IMR-90 (cell line): ENCODE measurements around the gene POLA2. TPM values are rescaled to one million over a fixed set of nuclear protein-coding genes. Genes with fewer than 3 reads are reported as not detected.

ENCODE experiments used
- ATAC-seq: fragments of 200-7000 bp; cut with Tn5 transposase; 2 replicates; pipeline ENCODE4 v1.9.1; 2020; ENCODE audit warnings: low read depth, mild to moderate bottlenecking, moderate library complexity
- BruUV-seq: library from RNA; stranded (reverse); fragments of 400-500 nt; replicated peaks from 2 replicates; lab custom pipeline; 2021; lab: Mats Ljungman, UMichigan
- CTCF ChIA-PET: fragments of 300-600 bp; formaldehyde crosslinking; extraction: SDS; loops from one replicate; lab custom pipeline; 2021; ENCODE audit warnings: antibody characterized with exemption; lab: Yijun Ruan, JAX
- POLR2A ChIA-PET: fragments of 300-600 bp; sonication (Branson Sonifier 250); formaldehyde crosslinking; loops from one replicate; lab custom pipeline; 2022; ENCODE audit warnings: antibody characterized with exemption; ENCODE audit not compliant: unreplicated experiment; lab: Charles Lee
- DNase-seq: peaks from one replicate; pipeline ENCODE4 v3.0.0; 2013
- H2AFZ ChIP-seq: replicated peaks from 2 replicates; pipeline ENCODE3; 2013; ENCODE audit warnings: low read length, mild to moderate bottlenecking; ENCODE audit not compliant: poor library complexity
- H2AK5ac ChIP-seq: 2 replicates; pipeline ENCODE4 v1.6.1; 2013; ENCODE audit warnings: low read depth, low read length, inconsistent platforms
- H2AK9ac ChIP-seq: replicated peaks from 2 replicates; pipeline ENCODE3; 2013; ENCODE audit warnings: mild to moderate bottlenecking, low read depth, low read length, moderate library complexity; ENCODE audit not compliant: poor library complexity
- H2BK120ac ChIP-seq: 2 replicates; pipeline ENCODE4 v1.6.1; 2013; ENCODE audit warnings: low read depth, low read length, inconsistent platforms
- H2BK15ac ChIP-seq: 3 replicates; pipeline ENCODE4 v1.6.1; 2013; ENCODE audit warnings: low read depth, low read length, inconsistent platforms
- H2BK20ac ChIP-seq: 2 replicates; pipeline ENCODE4 v1.6.1; 2013; ENCODE audit warnings: low read depth, mild to moderate bottlenecking, inconsistent platforms, low read length, moderate library complexity
- H2BK5ac ChIP-seq: 2 replicates; pipeline ENCODE4 v1.6.1; 2013; ENCODE audit warnings: mild to moderate bottlenecking, low read depth, low read length, inconsistent platforms; ENCODE audit not compliant: poor library complexity, severe bottlenecking
- H3K14ac ChIP-seq: replicated peaks from 2 replicates; pipeline ENCODE4 v1.6.1; 2013; ENCODE audit warnings: low read depth, low read length, inconsistent platforms
- H3K18ac ChIP-seq: 2 replicates; pipeline ENCODE4 v1.6.1; 2013; ENCODE audit warnings: low read depth, low read length, control low read depth
- H3K23ac ChIP-seq: 2 replicates; pipeline ENCODE4 v1.6.1; 2013; ENCODE audit warnings: low read depth, low read length, inconsistent platforms
- H3K27ac ChIP-seq: 2 replicates; pipeline ENCODE4 v1.5.1; 2013; ENCODE audit warnings: mild to moderate bottlenecking, control low read depth, low read length; ENCODE audit not compliant: insufficient read depth
- H3K27me3 ChIP-seq: 2 replicates; pipeline ENCODE4 v1.6.1; 2013; ENCODE audit warnings: low read length; ENCODE audit not compliant: control insufficient read depth, insufficient read depth
- H3K36me3 ChIP-seq: 2 replicates; pipeline ENCODE4 v1.6.1; 2013; ENCODE audit warnings: low read length, mixed read lengths; ENCODE audit not compliant: control insufficient read depth, insufficient read depth
- H3K4ac ChIP-seq: 2 replicates; pipeline ENCODE4 v1.6.1; 2013; ENCODE audit warnings: low read depth, low read length, inconsistent platforms
- H3K4me1 ChIP-seq: 2 replicates; pipeline ENCODE4 v1.6.1; 2013; ENCODE audit warnings: low read length, mixed read lengths; ENCODE audit not compliant: control insufficient read depth, insufficient read depth
- H3K4me2 ChIP-seq: 2 replicates; pipeline ENCODE4 v1.6.1; 2013; ENCODE audit warnings: low read depth, mild to moderate bottlenecking, control low read depth, low read length, moderate library complexity
- H3K4me3 ChIP-seq: 2 replicates; pipeline ENCODE4 v1.5.1; 2013; ENCODE audit warnings: low read depth, mild to moderate bottlenecking, control low read depth, low read length, moderate library complexity; ENCODE audit not compliant: insufficient read depth
- H3K56ac ChIP-seq: 2 replicates; pipeline ENCODE4 v1.6.1; 2013; ENCODE audit warnings: low read length, inconsistent platforms; ENCODE audit not compliant: insufficient read depth; ENCODE audit errors: extremely low read depth
- H3K79me1 ChIP-seq, 2 experiments: 2 replicates each; pipeline ENCODE4 v1.6.1; 2013; ENCODE audit warnings: low read length in 2 of 2, inconsistent platforms in 1 of 2, low read depth in 1 of 2
- H3K9ac ChIP-seq: 2 replicates; pipeline ENCODE4 v1.6.1; 2013; ENCODE audit warnings: low read depth, low read length, control low read depth
- H3K9me1 ChIP-seq: 2 replicates; pipeline ENCODE4 v1.6.1; 2013; ENCODE audit warnings: low read length, inconsistent platforms; ENCODE audit not compliant: insufficient read depth
- H3K9me3 ChIP-seq: 2 replicates; pipeline ENCODE4 v1.6.1; 2013; ENCODE audit warnings: low read length; ENCODE audit not compliant: control insufficient read depth, insufficient read depth
- H4K20me1 ChIP-seq: 2 replicates; pipeline ENCODE4 v1.6.1; 2013; ENCODE audit warnings: low read length, inconsistent platforms; ENCODE audit not compliant: insufficient read depth
- H4K5ac ChIP-seq: 2 replicates; pipeline ENCODE4 v1.6.1; 2013; ENCODE audit warnings: mild to moderate bottlenecking, low read depth, low read length, control low read depth
- H4K8ac ChIP-seq, 2 experiments: 2 replicates each; pipeline ENCODE4 v1.6.1; 2013; ENCODE audit warnings: low read depth in 2 of 2, low read length in 2 of 2, control low read depth in 1 of 2, inconsistent platforms in 1 of 2
- H4K91ac ChIP-seq: 2 replicates; pipeline ENCODE4 v1.6.1; 2013; ENCODE audit warnings: low read depth, low read length, inconsistent platforms; ENCODE audit not compliant: insufficient read depth
- BHLHE40 ChIP-seq: fragments of 150-350 bp; IDR thresholded peaks from 2 replicates; pipeline ENCODE4 v1.6.1; 2016; ENCODE audit warnings: mild to moderate bottlenecking, low read depth, low read length
- CHD1 ChIP-seq: IDR thresholded peaks from 2 replicates; pipeline ENCODE4 v1.6.1; 2012; ENCODE audit warnings: low read depth, low read length, improper control_type of control experiment
- MAFK ChIP-seq: IDR thresholded peaks from 2 replicates; pipeline ENCODE4 v1.6.1; 2012; ENCODE audit warnings: low read depth, low read length, improper control_type of control experiment
- MAZ ChIP-seq: IDR thresholded peaks from 2 replicates; pipeline ENCODE4 v1.6.1; 2012; ENCODE audit warnings: low read depth, mild to moderate bottlenecking, low read length, improper control_type of control experiment, moderate library complexity, borderline replicate concordance
- MXI1 ChIP-seq: IDR thresholded peaks from 2 replicates; pipeline ENCODE4 v1.6.1; 2012; ENCODE audit warnings: low read depth, mild to moderate bottlenecking, low read length, moderate library complexity, borderline replicate concordance
- NFE2L2 ChIP-seq: fragments of 150-350 bp; IDR thresholded peaks from 2 replicates; pipeline ENCODE4 v1.6.1; 2016; ENCODE audit warnings: low read depth, mild to moderate bottlenecking, low read length
- POLR2A ChIP-seq: IDR thresholded peaks from 2 replicates; pipeline ENCODE4 v1.6.1; 2012; ENCODE audit warnings: mild to moderate bottlenecking, low read depth, low read length
- RCOR1 ChIP-seq: IDR thresholded peaks from 2 replicates; pipeline ENCODE4 v1.6.1; 2012; ENCODE audit warnings: mild to moderate bottlenecking, low read length, improper control_type of control experiment; ENCODE audit not compliant: insufficient replicate concordance
- RFX5 ChIP-seq: IDR thresholded peaks from 2 replicates; pipeline ENCODE4 v1.8.0; 2012; ENCODE audit warnings: low read depth, mild to moderate bottlenecking, low read length, moderate library complexity
- SMC3 ChIP-seq: fragments of 150-350 bp; IDR thresholded peaks from 2 replicates; pipeline ENCODE4 v1.6.1; 2016; ENCODE audit warnings: low read depth, mild to moderate bottlenecking, antibody characterized with exemption, low read length, moderate library complexity
- WGBS, 2 experiments: methylation state at CpG; one replicate each; pipeline versions ENCODE4 v1.1.5 to v1.1.7; 2013; ENCODE audit warnings: missing lambda C conversion rate in 2 of 2; ENCODE audit not compliant: insufficient read length in 1 of 2; ENCODE audit errors: extremely low coverage in 2 of 2; 5-methylcytosine and 5-hydroxymethylcytosine counted together
- dilution Hi-C: fragments of 300-500 bp; cut with HindIII; formaldehyde crosslinking; loops from one replicate; pipeline ENCODE4 v1.14.3; 2018; ENCODE audit warnings: low sequenced_read_pairs; ENCODE audit not compliant: unreplicated experiment
- in situ Hi-C: fragments of 300-500 bp; cut with MboI; formaldehyde crosslinking; loops from 3 replicates; pipeline ENCODE4 v1.14.3; 2019; ENCODE audit warnings: low sequenced_read_pairs, inconsistent platforms, mixed read lengths
- intact Hi-C: fragments of 100-400 bp; cut with micrococcal nuclease; formaldehyde crosslinking; loops from 2 replicates; pipeline ENCODE4 v1.10.0; 2022
- polyA plus RNA-seq, 3 experiments: library from polyadenylated mRNA; depleted of rRNA; stranded (reverse); fragments of >200 nt; gene quantifications; 2 replicates each; pipeline ENCODE4 v1.2.3, GENCODE V29; 2012; ENCODE audit warnings: low replicate concordance in 1 of 3
- total RNA-seq: library from RNA; depleted of rRNA; stranded (reverse); fragments of >200 nt; gene quantifications from 2 replicates; pipeline ENCODE4 v1.2.3, GENCODE V29; 2012
- TF ChIP-seq, protein P1 (sequence below): fragments of 150-350 bp; IDR thresholded peaks from 2 replicates; pipeline ENCODE4 v1.6.1; 2016; ENCODE audit warnings: low read depth, mild to moderate bottlenecking, low read length, moderate library complexity, borderline replicate concordance
- TF ChIP-seq, protein P2 (sequence below): conservative IDR thresholded peaks from 2 replicates; pipeline ENCODE4 v1.5.1; 2012; ENCODE audit warnings: mild to moderate bottlenecking, low read depth, low read length, improper control_type of control experiment
- TF ChIP-seq, protein P3 (sequence below): fragments of 150-350 bp; IDR thresholded peaks from 2 replicates; pipeline ENCODE4 v1.6.1; 2017; ENCODE audit warnings: mild to moderate bottlenecking, antibody characterized with exemption, low read length, low read depth

POLA2 gene
- total and polyA plus RNA-seq, 2 of the 4 experiments (the other 2 are of a cell fraction), result 14.2 to 17.3 TPM

DNA sequence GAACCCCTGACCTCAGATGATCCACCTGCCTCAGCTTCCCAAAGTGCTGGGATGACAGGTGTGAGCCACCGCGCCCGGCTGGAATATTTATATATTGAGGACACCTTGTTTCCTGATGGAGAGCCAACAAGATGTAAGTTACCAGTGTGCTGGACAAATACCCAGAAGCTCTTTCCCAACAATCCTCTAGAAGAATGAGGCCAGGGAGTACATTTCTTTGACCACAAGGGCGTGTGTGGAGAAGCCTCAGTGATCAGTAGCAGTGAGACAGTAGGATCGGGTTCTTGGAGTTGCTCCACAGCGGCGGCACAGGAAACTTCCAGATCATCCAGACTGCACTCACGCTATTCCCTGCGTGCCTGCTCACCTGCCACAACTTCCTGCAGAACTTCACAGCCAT lies 10.3 kb upstream of the POLA2 start:
- H3K18ac ChIP-seq, result no peak overlapping the region
- H4K8ac ChIP-seq, result no peak overlapping the region
- H3K9ac ChIP-seq, result no peak overlapping the region
- H3K4ac ChIP-seq, result no peak overlapping the region
- DNase-seq, result peak; percentile 11
- H3K56ac ChIP-seq, result no peak overlapping the region
- no peak overlapping the region for H3K27ac ChIP-seq
- ChIA-PET POLR2A (no interaction called here), CTCF (interaction anchor here (1.6 kb wide), 1 partner anchor 27 kb away, joined by 5 read pairs; no protein-coding TSS in a partner anchor)
- 83% methylated on average over 3 of the region's 9 CpGs; no CpG with 5 or more reads in 1 of the 2 experiments for WGBS, 2 experiments
- no peak overlapping the region for H4K91ac ChIP-seq
- in situ Hi-C loops (no loop called here), dilution Hi-C loops (no loop called here), intact Hi-C loops (loop anchor here (5.0 kb wide), 1 partner anchor 139 kb away; the partner anchor contains the start of gene TM7SF2)
- no TSS peak for BruUV-seq
- no peak overlapping the region for H2BK120ac ChIP-seq
- H3K9me1 ChIP-seq, result no peaks in the 10 kb centered on the region
- no peak overlapping the region for H2AK9ac ChIP-seq
- H2BK20ac ChIP-seq, result no peak overlapping the region
- H3K14ac ChIP-seq, result no peak overlapping the region
- no peak overlapping the region for H3K4me3 ChIP-seq
- H3K4me2 ChIP-seq, result no peak overlapping the region
- no peaks in the 10 kb centered on the region for H3K79me1 ChIP-seq
- H4K20me1 ChIP-seq, result no peaks in the 10 kb centered on the region
- no peak overlapping the region for H3K23ac ChIP-seq
- TF ChIP-seq NFE2L2, result no peak
- TF ChIP-seq MAZ, result no peak
- TF ChIP-seq, protein P1, sequence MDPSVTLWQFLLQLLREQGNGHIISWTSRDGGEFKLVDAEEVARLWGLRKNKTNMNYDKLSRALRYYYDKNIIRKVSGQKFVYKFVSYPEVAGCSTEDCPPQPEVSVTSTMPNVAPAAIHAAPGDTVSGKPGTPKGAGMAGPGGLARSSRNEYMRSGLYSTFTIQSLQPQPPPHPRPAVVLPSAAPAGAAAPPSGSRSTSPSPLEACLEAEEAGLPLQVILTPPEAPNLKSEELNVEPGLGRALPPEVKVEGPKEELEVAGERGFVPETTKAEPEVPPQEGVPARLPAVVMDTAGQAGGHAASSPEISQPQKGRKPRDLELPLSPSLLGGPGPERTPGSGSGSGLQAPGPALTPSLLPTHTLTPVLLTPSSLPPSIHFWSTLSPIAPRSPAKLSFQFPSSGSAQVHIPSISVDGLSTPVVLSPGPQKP, result no peak
- no peak for TF ChIP-seq RFX5
- TF ChIP-seq MAFK, result no peak
- TF ChIP-seq, protein P2, sequence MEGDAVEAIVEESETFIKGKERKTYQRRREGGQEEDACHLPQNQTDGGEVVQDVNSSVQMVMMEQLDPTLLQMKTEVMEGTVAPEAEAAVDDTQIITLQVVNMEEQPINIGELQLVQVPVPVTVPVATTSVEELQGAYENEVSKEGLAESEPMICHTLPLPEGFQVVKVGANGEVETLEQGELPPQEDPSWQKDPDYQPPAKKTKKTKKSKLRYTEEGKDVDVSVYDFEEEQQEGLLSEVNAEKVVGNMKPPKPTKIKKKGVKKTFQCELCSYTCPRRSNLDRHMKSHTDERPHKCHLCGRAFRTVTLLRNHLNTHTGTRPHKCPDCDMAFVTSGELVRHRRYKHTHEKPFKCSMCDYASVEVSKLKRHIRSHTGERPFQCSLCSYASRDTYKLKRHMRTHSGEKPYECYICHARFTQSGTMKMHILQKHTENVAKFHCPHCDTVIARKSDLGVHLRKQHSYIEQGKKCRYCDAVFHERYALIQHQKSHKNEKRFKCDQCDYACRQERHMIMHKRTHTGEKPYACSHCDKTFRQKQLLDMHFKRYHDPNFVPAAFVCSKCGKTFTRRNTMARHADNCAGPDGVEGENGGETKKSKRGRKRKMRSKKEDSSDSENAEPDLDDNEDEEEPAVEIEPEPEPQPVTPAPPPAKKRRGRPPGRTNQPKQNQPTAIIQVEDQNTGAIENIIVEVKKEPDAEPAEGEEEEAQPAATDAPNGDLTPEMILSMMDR, result no peak
- no peak for TF ChIP-seq RCOR1
- no peak for TF ChIP-seq CHD1
- TF ChIP-seq, protein P3, sequence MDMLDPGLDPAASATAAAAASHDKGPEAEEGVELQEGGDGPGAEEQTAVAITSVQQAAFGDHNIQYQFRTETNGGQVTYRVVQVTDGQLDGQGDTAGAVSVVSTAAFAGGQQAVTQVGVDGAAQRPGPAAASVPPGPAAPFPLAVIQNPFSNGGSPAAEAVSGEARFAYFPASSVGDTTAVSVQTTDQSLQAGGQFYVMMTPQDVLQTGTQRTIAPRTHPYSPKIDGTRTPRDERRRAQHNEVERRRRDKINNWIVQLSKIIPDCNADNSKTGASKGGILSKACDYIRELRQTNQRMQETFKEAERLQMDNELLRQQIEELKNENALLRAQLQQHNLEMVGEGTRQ, result no peak
- no peak for TF ChIP-seq MXI1
- no peak for TF ChIP-seq SMC3
- no peak for TF ChIP-seq BHLHE40
- no peak for TF ChIP-seq POLR2A
- H3K4me1 ChIP-seq, result no peaks in the 10 kb centered on the region
- no peak overlapping the region for H2AFZ ChIP-seq
- no peak for ATAC-seq
- no peak overlapping the region for H2BK15ac ChIP-seq
- H3K9me3 ChIP-seq, result no peaks in the 10 kb centered on the region
- H3K36me3 ChIP-seq, result no peaks in the 10 kb centered on the region
- H2AK5ac ChIP-seq, result no peak overlapping the region
- no peak overlapping the region for H4K5ac ChIP-seq
- peaks cover under 1% of the 10 kb centered on the region; the same call in 1 of the 2 replicates for H3K27me3 ChIP-seq
- no peak overlapping the region for H2BK5ac ChIP-seq
